ENCODE results near the gene DPT.

- TF ChIP-seq POLR2AphosphoS5 (IDR thresholded peaks at IDR 0.05) (no peak), EP300 (IDR thresholded peaks at IDR 0.05) (no peak)
- TF ChIP-seq, protein P1, sequence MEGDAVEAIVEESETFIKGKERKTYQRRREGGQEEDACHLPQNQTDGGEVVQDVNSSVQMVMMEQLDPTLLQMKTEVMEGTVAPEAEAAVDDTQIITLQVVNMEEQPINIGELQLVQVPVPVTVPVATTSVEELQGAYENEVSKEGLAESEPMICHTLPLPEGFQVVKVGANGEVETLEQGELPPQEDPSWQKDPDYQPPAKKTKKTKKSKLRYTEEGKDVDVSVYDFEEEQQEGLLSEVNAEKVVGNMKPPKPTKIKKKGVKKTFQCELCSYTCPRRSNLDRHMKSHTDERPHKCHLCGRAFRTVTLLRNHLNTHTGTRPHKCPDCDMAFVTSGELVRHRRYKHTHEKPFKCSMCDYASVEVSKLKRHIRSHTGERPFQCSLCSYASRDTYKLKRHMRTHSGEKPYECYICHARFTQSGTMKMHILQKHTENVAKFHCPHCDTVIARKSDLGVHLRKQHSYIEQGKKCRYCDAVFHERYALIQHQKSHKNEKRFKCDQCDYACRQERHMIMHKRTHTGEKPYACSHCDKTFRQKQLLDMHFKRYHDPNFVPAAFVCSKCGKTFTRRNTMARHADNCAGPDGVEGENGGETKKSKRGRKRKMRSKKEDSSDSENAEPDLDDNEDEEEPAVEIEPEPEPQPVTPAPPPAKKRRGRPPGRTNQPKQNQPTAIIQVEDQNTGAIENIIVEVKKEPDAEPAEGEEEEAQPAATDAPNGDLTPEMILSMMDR (IDR thresholded peaks at IDR 0.05): no peak
These were observed 31.8 kb upstream of the DPT start for GRCh38 chr1:168760781-168761180.
